Adrenal gland (tissue), 12 donors: ENCODE data around the gene SELENOO. TPM values are rescaled to one million over a fixed set of nuclear protein-coding genes. Genes with fewer than 3 reads are reported as not detected.

ENCODE experiments used
- DNase-seq, 7 donors: peaks; one replicate each; pipeline ENCODE4 v3.0.0-alpha.2; 2019 to 2020
- H3K27ac ChIP-seq, 5 donors: fragments of 200-600 bp; sonication (generic) in 4 of 5; 1 replicate in 3 of 5; 2 replicates in 2 of 5; pipeline versions ENCODE4 v1.5.1 to v1.8.0; 2016 to 2020; ENCODE audit warnings: mild to moderate bottlenecking in 1 of 5
- H3K27me3 ChIP-seq: fragments of 200-600 bp; 2 replicates; pipeline ENCODE4 v1.8.0; 2021
- H3K36me3 ChIP-seq, 2 donors: fragments of 200-600 bp; replicated peaks in 1 of 2; 1 replicate in 1 of 2; 2 replicates in 1 of 2; pipeline versions ENCODE4 v1.5.1 to v1.8.0; 2018 to 2022
- H3K4me1 ChIP-seq, 2 donors: fragments of 200-600 bp; replicated peaks in 1 of 2; 1 replicate in 1 of 2; 2 replicates in 1 of 2; pipeline versions ENCODE4 v1.5.1 to v1.8.0; 2018 to 2021
- H3K4me3 ChIP-seq, 4 donors: fragments of 200-600 bp; sonication (generic) in 3 of 4; one replicate each; pipeline ENCODE4 v1.5.1; 2016 to 2018
- H3K9me3 ChIP-seq, 3 donors: fragments of 200-600 bp; sonication (generic) in 1 of 3; replicated peaks in 1 of 3; 1 replicate in 2 of 3; 2 replicates in 1 of 3; pipeline versions ENCODE4 v1.5.1 to v1.8.0; 2016 to 2021
- CTCF ChIP-seq, 6 experiments: fragments of 450-650 bp in 4 of 6; fragments of 200-600 bp in 2 of 6; sonication (generic) in 1 of 6; IDR thresholded peaks; 1 replicate in 5 of 6; 2 replicates in 1 of 6; pipeline versions ENCODE4 v1.5.1 to v1.8.0; 2016 to 2021; ENCODE audit warnings: antibody characterized with exemption in 6 of 6, mild to moderate bottlenecking in 2 of 6, moderate library complexity in 1 of 6
- POLR2A ChIP-seq, 2 donors: fragments of 450-650 bp; IDR thresholded peaks; one replicate each; pipeline ENCODE4 v1.6.1; 2017; ENCODE audit warnings: antibody characterized with exemption in 2 of 2, mild to moderate bottlenecking in 2 of 2, moderate library complexity in 1 of 2
- WGBS, 4 donors: extraction: QIAGEN DNeasy Blood & Tissue Kit in 2 of 4; methylation state at CpG; one replicate each; pipeline versions ENCODE4 v1.1.5 to v1.1.7; 2013 to 2017; 5-methylcytosine and 5-hydroxymethylcytosine counted together
- intact Hi-C, 2 donors: fragments of 100-400 bp; cut with DNase I; formaldehyde crosslinking; loops; one replicate each; pipeline versions ENCODE4 v1.14.1 to v1.15.0; 2022 to 2023
- polyA plus RNA-seq, 3 donors: library from polyadenylated mRNA; stranded (reverse); fragments of 200-250 nt in 2 of 3; fragments of 350-450 nt in 1 of 3; fragmentation: Illumina TruSeq in 1 of 3; extraction: RNeasy Lipid Tissue Mini Kit (QIAGEN cat#74804) in 1 of 3; gene quantifications; one replicate each; pipeline ENCODE4 v1.2.3, GENCODE V29; 2013 to 2014
- total RNA-seq, 9 donors: library from RNA; depleted of rRNA in 4 of 9; stranded (reverse); fragments of >200 nt in 4 of 9; fragments of 120-200 nt in 1 of 9; fragmentation: NEBNext Ultra II Directional in 1 of 9; extraction: Animal tissue kit (Norgen Biotek cat#: 25700) in 1 of 9; gene quantifications; one replicate each; pipeline versions ENCODE4 v1.1.0 to v1.2.4, GENCODE V29; 2013 to 2023
- donor health status: healthy with polysubstance abuse.
- donor health status: Bipolar disorder and iron deficiency.
- donor health status: DM: yes; HTN: yes; CAD: no.
- donor health status: DM: no; HTN: no; CAD: no.
- donor health status: DM: no; HTN: no; CAD: no.
- donor health status: DM: yes; HTN: yes; CAD: no.

Gene SELENOO
- total and polyA plus RNA-seq, 12 donors, result 1.9 to 89.0 (median 35.8) TPM

DNA sequence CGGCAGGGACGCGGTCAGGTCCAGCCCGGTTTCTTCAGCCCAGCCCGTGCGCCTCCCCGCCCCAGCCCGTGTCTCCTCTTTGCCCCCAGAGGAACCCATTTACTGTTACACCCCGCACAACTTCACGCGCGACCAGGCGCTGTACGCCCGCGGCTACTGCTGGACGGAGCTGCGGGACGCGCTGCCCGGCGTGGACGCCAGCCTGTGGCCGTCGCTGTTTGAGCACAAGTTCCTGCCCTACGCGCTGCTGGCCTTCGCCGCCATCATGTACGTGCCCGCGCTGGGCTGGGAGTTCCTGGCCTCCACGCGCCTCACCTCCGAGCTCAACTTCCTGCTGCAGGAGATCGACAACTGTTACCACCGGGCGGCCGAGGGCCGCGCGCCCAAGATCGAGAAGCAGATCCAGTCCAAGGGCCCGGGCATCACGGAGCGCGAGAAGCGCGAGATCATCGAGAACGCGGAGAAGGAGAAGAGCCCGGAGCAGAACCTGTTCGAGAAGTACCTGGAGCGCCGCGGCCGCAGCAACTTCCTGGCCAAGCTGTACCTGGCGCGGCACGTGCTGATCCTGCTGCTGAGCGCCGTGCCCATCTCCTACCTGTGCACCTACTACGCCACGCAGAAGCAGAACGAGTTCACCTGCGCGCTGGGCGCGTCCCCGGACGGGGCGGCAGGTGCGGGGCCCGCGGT lies 23.8 kb upstream of the SELENOO start:
- Histone ChIP-seq H3K4me3 (no peak overlapping the region), H3K27ac (no peak overlapping the region), H3K27me3 (peaks cover 11% of the 10 kb centered on the region), H3K4me1 (no peaks in the 10 kb centered on the region), H3K9me3 (no peaks in the 10 kb centered on the region), H3K36me3 (no peaks in the 10 kb centered on the region)
- 93 to 97% (median 96%) methylated on average over 56 to 76 of the region's 76 CpGs for WGBS, 4 donors
- DNase-seq, result peak in 1 of 7 donors; percentile 48
- intact Hi-C loops, result no loop called here
- no peak for TF ChIP-seq CTCF (IDR thresholded peaks at IDR 0.05)
- no peak for TF ChIP-seq POLR2A (IDR thresholded peaks at IDR 0.05)

GRCh38 chr22:50177537-50178470 lies 23.0 kb upstream of the SELENOO start:
- DNase-seq, result no peak

DNA sequence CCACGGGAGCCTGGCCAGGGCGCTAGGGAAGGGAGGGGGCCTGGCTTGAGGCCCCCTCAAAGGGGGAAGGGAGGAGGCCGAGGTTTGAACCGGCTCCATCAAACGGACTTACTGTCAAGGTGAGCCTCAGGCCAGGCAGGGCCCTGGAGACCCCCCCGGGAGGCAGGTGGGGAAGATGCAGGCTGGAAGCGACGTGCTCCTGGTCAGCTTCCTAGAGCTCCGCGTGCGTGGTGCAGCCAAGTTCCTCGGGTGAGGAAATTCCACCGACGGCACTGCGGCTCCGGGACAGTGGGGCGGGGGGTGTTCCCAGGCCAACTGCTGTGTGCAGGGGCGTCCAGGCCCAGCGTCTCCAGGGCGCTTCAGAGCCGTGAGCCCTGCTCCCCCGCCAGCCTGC lies 22.3 kb upstream of the SELENOO start:
- DNase-seq, result no peak
- H3K4me1 ChIP-seq, result no peaks in the 10 kb centered on the region

More at GRCh38 chr22:50177537-50178470, 23.0 kb upstream of the SELENOO start:
- H3K36me3 ChIP-seq, result no peaks in the 10 kb centered on the region
- intact Hi-C loops, result no loop called here
- H3K27me3 ChIP-seq, result peaks cover 11% of the 10 kb centered on the region
- no peak overlapping the region for H3K4me3 ChIP-seq
- 49 to 88% (median 73%) methylated on average over 31 to 98 of the region's 98 CpGs for WGBS, 4 donors
- no peaks in the 10 kb centered on the region for H3K9me3 ChIP-seq
- no peak for TF ChIP-seq CTCF (IDR thresholded peaks at IDR 0.05)
- no peak for TF ChIP-seq POLR2A (IDR thresholded peaks at IDR 0.05)
- no peak overlapping the region for H3K27ac ChIP-seq
- no peaks in the 10 kb centered on the region for H3K4me1 ChIP-seq

More for the DNA sequence above, 22.3 kb upstream of the SELENOO start:
- Histone ChIP-seq H3K9me3 (no peaks in the 10 kb centered on the region), H3K36me3 (no peaks in the 10 kb centered on the region), H3K27ac (no peak overlapping the region), H3K4me3 (no peak overlapping the region), H3K27me3 (peaks cover 11% of the 10 kb centered on the region)
- 48 to 70% (median 65%) methylated on average over 15 to 22 of the region's 22 CpGs for WGBS, 4 donors
- intact Hi-C loops, result no loop called here
- no peak for TF ChIP-seq CTCF (IDR thresholded peaks at IDR 0.05)
- no peak for TF ChIP-seq POLR2A (IDR thresholded peaks at IDR 0.05)
